Memory B cell (primary cell): ENCODE data around the gene ZBTB4.

Experiments used
- ATAC-seq: fragments of 150-1000 bp; cut with Tn5 transposase; 2 replicates; pipeline ENCODE4 v1.10.0; 2021; ENCODE audit warnings: low read depth, mild to moderate bottlenecking, moderate library complexity
- DNase-seq, 2 donors: peaks; one replicate each; pipeline ENCODE4 v3.0.0; 2022; ENCODE audit warnings: low spot score in 2 of 2
- H3K27ac Mint-ChIP-seq: one replicate; pipeline ENCODE4 v1.8.0; 2022; ENCODE audit warnings: mild to moderate bottlenecking, moderate library complexity, mixed read lengths
- H3K27me3 Mint-ChIP-seq: one replicate; pipeline ENCODE4 v1.8.0; 2022; ENCODE audit warnings: mixed read lengths
- H3K36me3 Mint-ChIP-seq: one replicate; pipeline ENCODE4 v1.8.0; 2022; ENCODE audit warnings: mild to moderate bottlenecking, mixed read lengths
- H3K4me1 Mint-ChIP-seq: one replicate; pipeline ENCODE4 v1.8.0; 2022; ENCODE audit warnings: mixed read lengths
- H3K4me3 Mint-ChIP-seq: one replicate; pipeline ENCODE4 v1.8.0; 2022; ENCODE audit warnings: mild to moderate bottlenecking, moderate library complexity, mixed read lengths
- H3K9me3 Mint-ChIP-seq: one replicate; pipeline ENCODE4 v1.8.0; 2022; ENCODE audit warnings: mixed read lengths

Gene ZBTB4

GRCh38 chr17:7448461-7448860, 31.0 kb downstream of the ZBTB4 start:
- DNase-seq = no peak
- Mint-ChIP-seq H3K9me3 (no peaks in the 10 kb centered on the region), H3K4me3 (no peak overlapping the region), H3K4me1 (peaks cover 13% of the 10 kb centered on the region), H3K36me3 (peaks cover 3% of the 10 kb centered on the region), H3K27me3 (peaks cover 31% of the 10 kb centered on the region), H3K27ac (no peak overlapping the region)
- no peak for ATAC-seq

GRCh38 chr17:7445619-7445968, 33.8 kb downstream of the ZBTB4 start:
- DNase-seq = no peak
- H3K4me3 Mint-ChIP-seq = peak overlapping the region; percentile 76
- peaks cover 4% of the 10 kb centered on the region for H3K36me3 Mint-ChIP-seq
- peak; percentile 74 for ATAC-seq
- H3K27me3 Mint-ChIP-seq = peaks cover 40% of the 10 kb centered on the region
- peak overlapping the region; percentile 6 for H3K27ac Mint-ChIP-seq
- no peaks in the 10 kb centered on the region for H3K9me3 Mint-ChIP-seq
- peaks cover 15% of the 10 kb centered on the region for H3K4me1 Mint-ChIP-seq

GRCh38 chr17:7444682-7445618, 34.5 kb downstream of the ZBTB4 start, which contains the start of gene CHRNB1:
CHRNB1 (plus strand) TSS chr17:7445061; CDS start chr17:7445128, 67 bp downstream.
- peaks cover 44% of the 10 kb centered on the region for H3K27me3 Mint-ChIP-seq
- no peaks in the 10 kb centered on the region for H3K9me3 Mint-ChIP-seq
- ATAC-seq = peak; percentile 40
- peaks cover 20% of the 10 kb centered on the region for H3K4me1 Mint-ChIP-seq
- peaks cover 4% of the 10 kb centered on the region for H3K36me3 Mint-ChIP-seq
- H3K27ac Mint-ChIP-seq = peak within 1 kb of the TSS; percentile 6
- DNase-seq = no peak
- peak within 1 kb of the TSS; percentile 76 for H3K4me3 Mint-ChIP-seq

GRCh38 chr17:7443499-7444485, 35.6 kb downstream of the ZBTB4 start:
- Mint-ChIP-seq H3K4me1 (peaks cover 24% of the 10 kb centered on the region), H3K9me3 (no peaks in the 10 kb centered on the region), H3K27me3 (peaks cover 42% of the 10 kb centered on the region), H3K36me3 (peaks cover 4% of the 10 kb centered on the region), H3K27ac (no peak overlapping the region), H3K4me3 (no peak overlapping the region)
- ATAC-seq (no peak), DNase-seq (no peak)

- ATAC-seq (no peak), DNase-seq (no peak)
- H3K9me3 Mint-ChIP-seq = no peaks in the 10 kb centered on the region
- H3K4me1 Mint-ChIP-seq = peaks cover 30% of the 10 kb centered on the region
- H3K27me3 Mint-ChIP-seq = peaks cover 41% of the 10 kb centered on the region
- peaks cover 5% of the 10 kb centered on the region for H3K36me3 Mint-ChIP-seq
- no peak overlapping the region for H3K27ac Mint-ChIP-seq
- H3K4me3 Mint-ChIP-seq = no peak overlapping the region
These were observed 37.3 kb downstream of the ZBTB4 start for GRCh38 chr17:7442142-7442541.

- Mint-ChIP-seq H3K27ac (no peak overlapping the region), H3K9me3 (no peaks in the 10 kb centered on the region), H3K36me3 (peaks cover 6% of the 10 kb centered on the region), H3K4me3 (no peak overlapping the region), H3K27me3 (peaks cover 38% of the 10 kb centered on the region), H3K4me1 (peaks cover 30% of the 10 kb centered on the region)
- DNase-seq (no peak), ATAC-seq (no peak)
These were observed 38.2 kb downstream of the ZBTB4 start for GRCh38 chr17:7441266-7441665.

GRCh38 chr17:7440834-7441195, 38.6 kb downstream of the ZBTB4 start:
- DNase-seq = no peak
- no peak overlapping the region for H3K4me3 Mint-ChIP-seq
- peak overlapping the region; percentile 14 for H3K27ac Mint-ChIP-seq
- ATAC-seq = no peak
- peaks cover 32% of the 10 kb centered on the region for H3K4me1 Mint-ChIP-seq
- peaks cover 6% of the 10 kb centered on the region for H3K36me3 Mint-ChIP-seq
- peaks cover 36% of the 10 kb centered on the region for H3K27me3 Mint-ChIP-seq
- no peaks in the 10 kb centered on the region for H3K9me3 Mint-ChIP-seq

GRCh38 chr17:7440113-7440833, 39.2 kb downstream of the ZBTB4 start:
- Mint-ChIP-seq H3K4me1 (peaks cover 26% of the 10 kb centered on the region), H3K27ac (peak overlapping the region; percentile 14), H3K4me3 (peak overlapping the region; percentile 81), H3K36me3 (peaks cover 6% of the 10 kb centered on the region), H3K9me3 (no peaks in the 10 kb centered on the region), H3K27me3 (peaks cover 31% of the 10 kb centered on the region)
- ATAC-seq (no peak), DNase-seq (peak in 1 of 2 donors; percentile 46)

GRCh38 chr17:7439462-7440112, 39.8 kb downstream of the ZBTB4 start, which contains the start of gene FGF11:
FGF11 (plus strand) TSS chr17:7439512; CDS start chr17:7439621, 109 bp downstream.
- peak within 1 kb of the TSS; percentile 14 for H3K27ac Mint-ChIP-seq
- H3K4me3 Mint-ChIP-seq = peak within 1 kb of the TSS; percentile 81
- H3K4me1 Mint-ChIP-seq = peaks cover 24% of the 10 kb centered on the region
- ATAC-seq (no peak), DNase-seq (no peak)
- H3K36me3 Mint-ChIP-seq = peaks cover 6% of the 10 kb centered on the region
- peaks cover 30% of the 10 kb centered on the region for H3K27me3 Mint-ChIP-seq
- H3K9me3 Mint-ChIP-seq = no peaks in the 10 kb centered on the region

- H3K27me3 Mint-ChIP-seq = peaks cover 26% of the 10 kb centered on the region
- DNase-seq (no peak), ATAC-seq (no peak)
- no peak overlapping the region for H3K27ac Mint-ChIP-seq
- H3K9me3 Mint-ChIP-seq = no peaks in the 10 kb centered on the region
- H3K4me1 Mint-ChIP-seq = peaks cover 24% of the 10 kb centered on the region
- peak overlapping the region; percentile 72 for H3K4me3 Mint-ChIP-seq
- peaks cover 6% of the 10 kb centered on the region for H3K36me3 Mint-ChIP-seq
These were observed 40.6 kb downstream of the ZBTB4 start for GRCh38 chr17:7438656-7439460.

GRCh38 chr17:7437950-7438614, 41.3 kb downstream of the ZBTB4 start:
- peaks cover 24% of the 10 kb centered on the region for H3K4me1 Mint-ChIP-seq

GRCh38 chr17:7437369-7437863, 42.0 kb downstream of the ZBTB4 start:
- Mint-ChIP-seq H3K27ac (no peak overlapping the region), H3K9me3 (no peaks in the 10 kb centered on the region), H3K27me3 (peaks cover 17% of the 10 kb centered on the region), H3K36me3 (peaks cover 5% of the 10 kb centered on the region), H3K4me3 (peak overlapping the region; percentile 73), H3K4me1 (peaks cover 24% of the 10 kb centered on the region)
- no peak for DNase-seq
- ATAC-seq = no peak

More at GRCh38 chr17:7437950-7438614, 41.3 kb downstream of the ZBTB4 start:
- no peaks in the 10 kb centered on the region for H3K9me3 Mint-ChIP-seq
- H3K4me3 Mint-ChIP-seq = peak overlapping the region; percentile 73
- H3K27me3 Mint-ChIP-seq = peaks cover 20% of the 10 kb centered on the region
- no peak overlapping the region for H3K27ac Mint-ChIP-seq
- ATAC-seq = no peak
- H3K36me3 Mint-ChIP-seq = peaks cover 5% of the 10 kb centered on the region
- peak; percentile 42 to 63 for DNase-seq
